ENCODE results near the gene KCNC3. TPM values are rescaled to one million over a fixed set of nuclear protein-coding genes. Genes with fewer than 3 reads are reported as not detected.

KCNC3 gene
- total and polyA plus RNA-seq, 4 donors: 0.15 to 3.2 (median 1.2) TPM

- no peaks in the 10 kb centered on the region for H3K36me3 ChIP-seq (ENCODE audit: control insufficient read depth in 1 of 2, insufficient read depth in 2 of 2, low read length in 1 of 2)
- H3K9me3 ChIP-seq (ENCODE audit: control insufficient read depth, low read length): no peaks in the 10 kb centered on the region
- WGBS, 2 donors: 72 to 79% methylated on average over 3 of the region's 3 CpGs
- no peak for ATAC-seq (ENCODE audit: low FRiP score)
- intact Hi-C loops (cut with DNase I): no loop called here
- no peaks in the 10 kb centered on the region for H3K4me1 ChIP-seq (ENCODE audit: control insufficient read depth in 1 of 2, insufficient read depth in 2 of 2, low read length in 2 of 2)
- H3K27me3 ChIP-seq (ENCODE audit: control insufficient read depth in 1 of 2, insufficient read depth in 2 of 2, low read length in 1 of 2): no peaks in the 10 kb centered on the region
- no peak overlapping the region for H3K4me3 ChIP-seq (ENCODE audit: low read length in 2 of 2)
- no peak overlapping the region for H3K27ac ChIP-seq (ENCODE audit: low read depth in 1 of 2, low read length in 2 of 2)
- DNase-seq: no peak
These were observed 48.2 kb downstream of the KCNC3 start for GRCh38 chr19:50280983-50281382.

- intact Hi-C loops (cut with DNase I): no loop called here
- no peaks in the 10 kb centered on the region for H3K27me3 ChIP-seq (ENCODE audit: control insufficient read depth in 1 of 2, insufficient read depth in 2 of 2, low read length in 1 of 2)
- no peaks in the 10 kb centered on the region for H3K9me3 ChIP-seq (ENCODE audit: control insufficient read depth, low read length)
- H3K4me1 ChIP-seq (ENCODE audit: control insufficient read depth in 1 of 2, insufficient read depth in 2 of 2, low read length in 2 of 2): no peaks in the 10 kb centered on the region
- no peak overlapping the region for H3K4me3 ChIP-seq (ENCODE audit: low read length in 2 of 2)
- H3K36me3 ChIP-seq (ENCODE audit: control insufficient read depth in 1 of 2, insufficient read depth in 2 of 2, low read length in 1 of 2): no peaks in the 10 kb centered on the region
- DNase-seq (peak in 1 of 2 donors; percentile 35), ATAC-seq (ENCODE audit: low FRiP score) (no peak)
- WGBS, 2 donors: 91 to 92% methylated on average over 12 to 14 of the region's 14 CpGs
- H3K27ac ChIP-seq (ENCODE audit: low read depth in 1 of 2, low read length in 2 of 2): no peak overlapping the region
These were observed 49.1 kb downstream of the KCNC3 start for GRCh38 chr19:50280074-50280473.

- no peak overlapping the region for H3K4me3 ChIP-seq (ENCODE audit: low read length in 2 of 2)
- no peaks in the 10 kb centered on the region for H3K27me3 ChIP-seq (ENCODE audit: control insufficient read depth in 1 of 2, insufficient read depth in 2 of 2, low read length in 1 of 2)
- no peaks in the 10 kb centered on the region for H3K4me1 ChIP-seq (ENCODE audit: control insufficient read depth in 1 of 2, insufficient read depth in 2 of 2, low read length in 2 of 2)
- H3K36me3 ChIP-seq (ENCODE audit: control insufficient read depth in 1 of 2, insufficient read depth in 2 of 2, low read length in 1 of 2): no peaks in the 10 kb centered on the region
- WGBS, 2 donors: 94 to 95% methylated on average over 14 of the region's 14 CpGs
- H3K27ac ChIP-seq (ENCODE audit: low read depth in 1 of 2, low read length in 2 of 2): no peak overlapping the region
- no peaks in the 10 kb centered on the region for H3K9me3 ChIP-seq (ENCODE audit: control insufficient read depth, low read length)
- intact Hi-C loops (cut with DNase I): no loop called here
- peak; percentile 29 for ATAC-seq (ENCODE audit: low FRiP score)
- DNase-seq: no peak
These were observed 51.1 kb downstream of the KCNC3 start for GRCh38 chr19:50277966-50278580.

- DNase-seq: no peak
- ATAC-seq (ENCODE audit: low FRiP score): no peak
- intact Hi-C loops (cut with DNase I): no loop called here
- H3K9me3 ChIP-seq (ENCODE audit: control insufficient read depth, low read length): no peaks in the 10 kb centered on the region
- H3K27ac ChIP-seq (ENCODE audit: low read depth in 1 of 2, low read length in 2 of 2): no peak overlapping the region
- 90% methylated on average over 15 of the region's 15 CpGs for WGBS, 2 donors
- H3K4me3 ChIP-seq (ENCODE audit: low read length in 2 of 2): no peak overlapping the region
- H3K36me3 ChIP-seq (ENCODE audit: control insufficient read depth in 1 of 2, insufficient read depth in 2 of 2, low read length in 1 of 2): no peaks in the 10 kb centered on the region
- H3K4me1 ChIP-seq (ENCODE audit: control insufficient read depth in 1 of 2, insufficient read depth in 2 of 2, low read length in 2 of 2): no peaks in the 10 kb centered on the region
- no peaks in the 10 kb centered on the region for H3K27me3 ChIP-seq (ENCODE audit: control insufficient read depth in 1 of 2, insufficient read depth in 2 of 2, low read length in 1 of 2)
These were observed 52.7 kb downstream of the KCNC3 start for GRCh38 chr19:50276370-50277063.

DNA sequence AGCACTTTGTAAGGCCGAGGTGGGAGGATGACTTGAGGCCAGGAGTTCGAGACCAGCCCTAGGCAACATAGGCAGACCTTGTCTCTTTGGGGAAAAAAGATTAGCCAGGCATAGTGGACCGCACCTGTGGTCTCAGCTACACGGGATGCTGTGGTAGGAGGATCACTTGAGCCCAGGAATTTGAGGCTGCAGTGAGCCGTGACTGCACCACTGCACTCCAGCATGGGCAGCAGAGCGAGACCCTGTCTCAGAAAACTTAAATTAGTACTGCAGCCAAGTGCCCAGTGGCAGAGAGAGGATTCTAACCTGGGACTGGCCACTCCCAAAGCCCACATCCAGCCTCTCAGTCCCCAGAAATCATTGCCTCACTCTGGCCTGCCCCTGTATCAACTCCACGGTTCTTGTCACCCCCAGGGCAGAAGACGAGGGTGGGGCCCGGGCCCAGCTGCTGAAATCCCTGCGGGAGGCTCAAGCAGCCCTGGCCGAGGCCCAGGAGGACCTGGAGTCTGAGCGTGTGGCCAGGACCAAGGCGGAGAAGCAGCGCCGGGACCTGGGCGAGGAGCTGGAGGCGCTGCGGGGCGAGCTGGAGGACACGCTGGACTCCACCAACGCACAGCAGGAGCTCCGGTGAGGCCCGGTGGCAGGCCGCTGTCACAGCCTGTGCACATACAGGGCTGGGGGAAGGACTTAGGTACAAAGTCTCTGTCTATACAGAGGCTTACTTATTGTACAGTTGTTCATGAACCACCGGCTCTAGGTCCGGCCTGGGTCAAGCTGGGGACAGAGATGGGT, 53.4 kb downstream of the KCNC3 start:
- 86 to 88% methylated on average over 26 of the region's 26 CpGs for WGBS, 2 donors
- no peak for ATAC-seq (ENCODE audit: low FRiP score)
- H3K9me3 ChIP-seq (ENCODE audit: control insufficient read depth, low read length): no peaks in the 10 kb centered on the region
- no peak overlapping the region for H3K27ac ChIP-seq (ENCODE audit: low read depth in 1 of 2, low read length in 2 of 2)
- no peaks in the 10 kb centered on the region for H3K36me3 ChIP-seq (ENCODE audit: control insufficient read depth in 1 of 2, insufficient read depth in 2 of 2, low read length in 1 of 2)
- H3K4me1 ChIP-seq (ENCODE audit: control insufficient read depth in 1 of 2, insufficient read depth in 2 of 2, low read length in 2 of 2): no peaks in the 10 kb centered on the region
- H3K4me3 ChIP-seq (ENCODE audit: low read length in 2 of 2): no peak overlapping the region
- intact Hi-C loops (cut with DNase I): no loop called here
- no peak for DNase-seq
- H3K27me3 ChIP-seq (ENCODE audit: control insufficient read depth in 1 of 2, insufficient read depth in 2 of 2, low read length in 1 of 2): no peaks in the 10 kb centered on the region

- no peaks in the 10 kb centered on the region for H3K9me3 ChIP-seq (ENCODE audit: control insufficient read depth, low read length)
- ATAC-seq (ENCODE audit: low FRiP score) (no peak), DNase-seq (no peak)
- no peaks in the 10 kb centered on the region for H3K36me3 ChIP-seq (ENCODE audit: control insufficient read depth in 1 of 2, insufficient read depth in 2 of 2, low read length in 1 of 2)
- intact Hi-C loops (cut with DNase I): no loop called here
- 92 to 93% methylated on average over 7 of the region's 7 CpGs for WGBS, 2 donors
- H3K4me3 ChIP-seq (ENCODE audit: low read length in 2 of 2): no peak overlapping the region
- no peaks in the 10 kb centered on the region for H3K4me1 ChIP-seq (ENCODE audit: control insufficient read depth in 1 of 2, insufficient read depth in 2 of 2, low read length in 2 of 2)
- no peak overlapping the region for H3K27ac ChIP-seq (ENCODE audit: low read depth in 1 of 2, low read length in 2 of 2)
- no peaks in the 10 kb centered on the region for H3K27me3 ChIP-seq (ENCODE audit: control insufficient read depth in 1 of 2, insufficient read depth in 2 of 2, low read length in 1 of 2)
These were observed 55.4 kb downstream of the KCNC3 start for GRCh38 chr19:50273821-50274220.

- Histone ChIP-seq H3K4me1 (ENCODE audit: control insufficient read depth in 1 of 2, insufficient read depth in 2 of 2, low read length in 2 of 2) (no peaks in the 10 kb centered on the region), H3K4me3 (ENCODE audit: low read length in 2 of 2) (no peak overlapping the region), H3K27ac (ENCODE audit: low read depth in 1 of 2, low read length in 2 of 2) (no peak overlapping the region), H3K9me3 (ENCODE audit: control insufficient read depth, low read length) (no peaks in the 10 kb centered on the region), H3K36me3 (ENCODE audit: control insufficient read depth in 1 of 2, insufficient read depth in 2 of 2, low read length in 1 of 2) (peaks cover 0 to 2% of the 10 kb centered on the region in 2 donors), H3K27me3 (ENCODE audit: control insufficient read depth in 1 of 2, insufficient read depth in 2 of 2, low read length in 1 of 2) (no peaks in the 10 kb centered on the region)
- 90 to 93% methylated on average over 14 of the region's 14 CpGs for WGBS, 2 donors
- ATAC-seq (ENCODE audit: low FRiP score) (peak; percentile 11), DNase-seq (peak in 1 of 2 donors; percentile 56)
- intact Hi-C loops (cut with DNase I): no loop called here
These were observed 56.8 kb downstream of the KCNC3 start for GRCh38 chr19:50272263-50272897.

DNA sequence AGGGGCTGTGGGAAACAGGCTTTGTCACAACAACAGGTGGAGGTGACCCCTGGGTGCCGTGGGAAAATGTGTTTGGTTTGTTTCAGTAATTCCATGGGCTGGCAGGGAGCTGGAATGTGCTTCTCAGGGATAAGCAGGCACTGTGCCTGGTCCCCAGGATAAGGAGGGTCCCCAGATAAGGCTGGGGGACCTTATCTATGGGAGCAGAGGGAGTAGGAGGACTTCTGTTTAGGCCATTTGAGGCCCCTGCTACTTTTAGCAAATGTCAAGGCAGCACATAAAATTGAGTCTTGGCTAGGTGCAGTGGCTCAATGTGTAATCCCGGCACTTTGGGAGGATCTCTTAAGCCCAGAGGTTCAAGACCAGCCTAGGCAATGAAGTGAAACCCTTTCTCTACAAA, 59.5 kb downstream of the KCNC3 start:
- Histone ChIP-seq H3K27me3 (ENCODE audit: control insufficient read depth in 1 of 2, insufficient read depth in 2 of 2, low read length in 1 of 2) (no peaks in the 10 kb centered on the region), H3K27ac (ENCODE audit: low read depth in 1 of 2, low read length in 2 of 2) (no peak overlapping the region), H3K9me3 (ENCODE audit: control insufficient read depth, low read length) (no peaks in the 10 kb centered on the region), H3K4me1 (ENCODE audit: control insufficient read depth in 1 of 2, insufficient read depth in 2 of 2, low read length in 2 of 2) (no peaks in the 10 kb centered on the region), H3K36me3 (ENCODE audit: control insufficient read depth in 1 of 2, insufficient read depth in 2 of 2, low read length in 1 of 2) (peaks cover 0 to 2% of the 10 kb centered on the region in 2 donors), H3K4me3 (ENCODE audit: low read length in 2 of 2) (no peak overlapping the region)
- ATAC-seq (ENCODE audit: low FRiP score): no peak
- intact Hi-C loops (cut with DNase I): no loop called here
- DNase-seq: no peak
- 41 to 61% methylated on average over 2 of the region's 2 CpGs for WGBS, 2 donors
